ENCODE measurements around the gene NUDT19.
"Not testable (repeated sequence)": the region's sequence is repeated elsewhere in the genome, so short reads cannot be mapped to it uniquely, and the experiment has no call there.

Gene NUDT19

GRCh38 chr19:32691291-32691951 lies at the start of gene NUDT19:
NUDT19 (plus strand) TSS chr19:32691821; CDS start chr19:32691961, 140 bp downstream.
- peak; percentile 94 for DNase-seq

DNA sequence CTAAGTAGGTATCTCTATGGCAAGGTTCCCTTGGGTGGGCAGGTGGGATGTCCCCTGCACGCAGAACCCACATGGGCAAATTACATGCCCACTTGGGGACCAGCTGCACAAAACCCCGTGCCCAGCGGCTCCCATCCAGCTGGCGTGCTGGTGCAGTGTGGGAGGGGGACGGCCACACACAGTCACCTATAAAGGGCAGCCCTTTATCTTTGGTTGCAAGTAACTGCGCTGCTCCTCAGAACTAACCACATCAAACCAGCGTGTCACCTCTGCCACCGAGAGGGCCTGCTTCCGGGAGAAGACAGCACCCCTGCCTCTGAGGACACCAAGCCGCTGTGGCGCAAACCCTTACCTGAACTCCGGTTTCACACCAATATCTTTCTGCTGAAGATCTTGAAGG lies 48.9 kb upstream of the NUDT19 start:
- DNase-seq, result no peak

GRCh38 chr19:32646556-32646955 lies 45.1 kb upstream of the NUDT19 start:
- DNase-seq, result no peak

GRCh38 chr19:32647361-32647760 lies 44.3 kb upstream of the NUDT19 start:
- no peak for DNase-seq

GRCh38 chr19:32649751-32650150 lies 41.9 kb upstream of the NUDT19 start:
- DNase-seq, result no peak

DNA sequence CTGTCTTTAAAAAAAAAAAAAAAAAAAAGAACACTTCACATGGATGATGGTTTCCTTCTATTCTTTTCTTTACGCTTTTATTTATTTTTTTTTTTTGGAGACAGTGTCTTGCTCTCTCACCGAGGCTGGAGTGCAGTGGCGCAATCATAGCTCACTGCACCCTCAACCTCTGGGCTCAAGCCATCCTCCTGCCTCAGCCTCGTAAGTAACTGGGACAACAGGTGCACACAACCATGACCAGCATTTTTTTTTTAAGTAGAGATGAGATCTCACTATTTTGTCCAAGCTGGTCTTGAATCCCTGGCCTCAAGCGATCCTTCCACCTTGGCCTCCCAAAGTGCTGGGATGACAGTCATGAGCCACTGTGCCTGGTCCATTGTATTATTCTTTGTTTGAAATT lies 41.0 kb upstream of the NUDT19 start:
- no peak for DNase-seq

DNA sequence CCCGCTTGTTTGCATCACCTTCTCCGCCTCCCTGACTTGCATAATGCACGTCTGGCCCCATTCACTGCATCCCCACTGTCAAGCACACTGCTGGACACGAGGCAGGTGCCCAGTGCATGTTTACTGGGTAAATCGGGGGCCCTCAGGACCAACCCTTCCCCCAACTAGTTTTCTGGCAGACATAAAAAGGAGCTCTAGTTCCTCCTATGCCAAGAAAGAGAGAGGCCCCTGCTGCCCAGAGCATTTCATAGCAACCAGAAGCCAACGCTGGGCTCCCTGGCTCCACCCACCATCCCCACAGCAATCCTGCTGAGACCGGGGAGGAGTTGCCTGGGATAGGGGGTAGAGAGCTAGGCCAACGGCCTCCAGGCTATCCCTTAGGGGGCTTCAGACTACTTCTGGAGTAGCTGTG lies 39.9 kb upstream of the NUDT19 start:
- peak; percentile 56 for DNase-seq

- DNase-seq, result not testable (repeated sequence)
Measured at GRCh38 chr19:32652331-32652730, 39.3 kb upstream of the NUDT19 start.

- no peak for DNase-seq
Measured at GRCh38 chr19:32652894-32653598, 38.6 kb upstream of the NUDT19 start.

DNA sequence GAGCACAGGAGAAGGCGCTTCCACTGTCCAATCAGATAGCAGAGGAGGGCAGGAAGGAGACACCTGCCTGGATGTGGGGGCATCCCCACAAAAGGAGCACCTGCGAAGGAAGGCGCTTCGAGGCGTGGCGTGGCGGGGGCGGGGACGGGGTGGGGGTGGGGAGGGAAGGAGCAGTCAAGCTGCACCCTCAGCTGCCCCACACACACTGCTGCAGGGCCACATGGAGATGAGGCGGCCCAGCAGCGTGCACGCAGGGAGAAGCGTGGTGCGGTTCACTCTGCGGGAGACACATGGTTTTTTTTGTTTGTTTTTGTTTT lies 38.1 kb upstream of the NUDT19 start:
- DNase-seq, result no peak

DNA sequence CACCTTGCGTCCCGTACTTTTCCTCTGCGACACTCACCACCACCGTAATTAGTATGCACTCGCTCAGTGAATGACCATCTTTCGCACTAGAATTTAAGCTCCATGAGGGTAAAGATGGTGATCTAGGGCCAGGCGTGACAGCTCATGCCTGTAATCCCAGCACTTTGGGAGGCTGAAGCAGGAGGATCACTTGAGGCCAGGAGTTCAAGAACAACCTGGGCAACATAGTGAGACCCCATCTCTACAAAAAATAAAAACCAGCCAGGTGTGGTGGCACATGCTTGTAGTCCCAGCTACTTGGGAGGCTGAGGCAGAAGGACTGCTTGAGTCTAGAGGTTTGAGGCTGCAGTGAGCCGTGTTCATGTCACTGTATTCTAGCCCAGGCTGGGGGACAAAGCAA lies 35.2 kb upstream of the NUDT19 start:
- not testable (repeated sequence) for DNase-seq

GRCh38 chr19:32658075-32658474 lies 33.5 kb upstream of the NUDT19 start:
- no peak for DNase-seq

DNA sequence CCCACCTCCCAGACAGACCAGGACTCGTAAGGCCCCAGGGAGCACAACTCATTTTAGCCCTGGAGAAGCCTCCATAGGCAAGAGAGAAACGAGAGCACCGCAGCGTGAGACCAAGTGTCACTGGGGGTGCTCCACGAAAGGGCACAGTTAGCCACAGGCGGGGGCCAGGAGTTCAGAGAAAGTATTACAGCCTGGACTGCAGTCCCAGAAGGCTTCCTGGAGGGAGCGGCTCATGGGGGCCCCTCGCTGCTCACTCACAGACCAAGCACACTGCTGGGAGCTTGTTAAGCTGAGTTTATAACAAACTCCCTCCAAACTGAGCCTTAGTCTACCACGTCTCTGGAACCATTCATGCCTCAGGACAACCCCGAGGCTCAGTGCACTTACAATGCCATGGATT lies 33.1 kb upstream of the NUDT19 start:
- DNase-seq, result no peak

DNA sequence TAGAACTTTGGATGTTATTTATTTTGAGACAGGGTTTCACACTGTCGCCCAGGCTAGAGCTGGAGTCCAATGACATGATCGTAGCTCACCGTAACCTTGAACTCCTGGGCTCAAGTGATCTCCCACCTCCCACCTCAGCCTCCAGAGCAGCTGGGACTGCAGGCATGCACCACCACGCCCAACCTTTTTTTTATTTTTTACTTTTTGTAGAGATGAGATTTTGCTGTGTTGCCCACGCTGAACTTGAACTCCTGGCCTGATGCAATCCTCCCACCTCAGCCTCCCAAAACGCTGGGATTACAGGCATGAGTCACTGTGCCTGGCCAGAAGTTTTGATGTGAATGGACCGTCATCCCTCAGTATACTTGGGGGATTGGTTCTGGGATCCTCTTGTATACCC lies 30.3 kb upstream of the NUDT19 start:
- no peak for DNase-seq

DNA sequence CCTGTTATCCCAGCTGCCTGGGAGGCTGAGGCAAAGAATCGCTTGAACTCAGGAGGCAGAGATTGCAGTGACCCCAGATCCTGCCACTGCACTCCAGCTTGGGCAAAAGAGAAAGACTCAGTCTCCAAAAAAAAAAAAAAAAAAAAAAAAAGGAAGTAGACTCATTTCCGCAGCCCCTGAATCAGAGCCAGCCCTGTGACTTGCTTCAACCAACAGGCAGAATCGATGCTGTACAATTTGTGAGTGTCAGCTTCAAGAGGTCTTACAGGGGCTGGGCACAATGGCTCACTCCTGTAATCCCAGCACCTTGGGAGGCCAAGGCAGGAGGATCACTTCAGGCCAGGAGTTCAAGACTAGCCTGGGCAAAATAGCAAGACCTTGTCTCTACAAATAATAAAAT lies 29.4 kb upstream of the NUDT19 start:
- peak; percentile 73 for DNase-seq

GRCh38 chr19:32666084-32666483 lies 25.5 kb upstream of the NUDT19 start:
- DNase-seq, result no peak

DNA sequence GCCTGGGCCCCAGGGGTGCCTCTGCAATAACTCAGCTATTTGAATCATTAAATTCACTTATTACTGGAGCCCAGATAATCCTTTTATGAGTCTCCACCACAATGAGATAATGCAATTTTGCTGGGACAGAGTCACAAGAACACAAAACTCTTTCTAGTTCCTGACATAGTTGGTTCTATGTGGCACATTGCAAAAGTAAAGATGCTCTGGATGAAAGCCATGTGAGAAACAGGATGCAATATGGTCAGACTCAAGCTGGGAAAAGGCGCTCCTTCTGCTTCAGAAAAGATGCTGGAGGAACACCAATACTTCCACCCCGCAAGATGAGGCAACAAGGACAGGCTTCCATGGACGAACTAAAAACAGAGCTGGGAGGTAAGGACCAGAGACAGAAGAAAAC lies 22.3 kb upstream of the NUDT19 start:
- no peak for DNase-seq

DNA sequence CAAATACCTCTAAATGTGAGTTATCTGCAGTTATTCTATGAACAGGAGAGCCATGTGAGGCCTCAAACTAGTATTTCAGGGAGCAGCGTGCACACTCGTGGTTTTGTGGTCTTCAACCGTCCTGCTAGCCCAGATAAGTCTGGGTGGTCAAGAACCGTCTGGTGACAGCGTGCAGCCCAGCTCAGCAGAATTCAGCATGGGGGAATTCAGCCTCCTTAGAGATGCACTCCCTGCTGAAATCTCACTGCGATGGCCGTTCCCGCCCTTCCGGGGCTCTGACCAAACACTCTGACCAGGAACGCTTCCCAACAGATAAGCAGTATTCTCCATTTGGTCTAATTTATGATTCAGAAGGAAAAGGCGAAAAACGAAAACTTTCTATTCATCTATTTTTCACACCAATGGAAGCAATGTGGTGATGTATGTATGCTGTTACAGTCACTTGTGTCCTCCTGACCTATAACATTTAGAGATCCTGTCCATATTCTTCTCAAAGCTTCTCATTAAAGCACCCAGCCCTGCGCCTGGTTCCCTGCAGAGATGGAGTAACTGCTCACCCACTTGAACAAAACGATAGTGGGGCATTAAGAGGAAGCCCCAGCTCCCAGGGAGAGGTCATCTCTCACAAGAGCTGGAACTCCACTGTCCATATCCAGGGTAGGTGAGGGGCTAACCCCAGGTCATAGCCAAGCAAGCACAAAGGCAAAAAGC lies 19.6 kb upstream of the NUDT19 start:
- peak; percentile 98 for DNase-seq

- DNase-seq, result peak; percentile 41
Measured at GRCh38 chr19:32672841-32673240, 18.8 kb upstream of the NUDT19 start.

GRCh38 chr19:32673573-32673972 lies 18.0 kb upstream of the NUDT19 start:
- DNase-seq, result no peak

GRCh38 chr19:32674153-32674930 lies 17.3 kb upstream of the NUDT19 start:
- peak; percentile 55 for DNase-seq

DNA sequence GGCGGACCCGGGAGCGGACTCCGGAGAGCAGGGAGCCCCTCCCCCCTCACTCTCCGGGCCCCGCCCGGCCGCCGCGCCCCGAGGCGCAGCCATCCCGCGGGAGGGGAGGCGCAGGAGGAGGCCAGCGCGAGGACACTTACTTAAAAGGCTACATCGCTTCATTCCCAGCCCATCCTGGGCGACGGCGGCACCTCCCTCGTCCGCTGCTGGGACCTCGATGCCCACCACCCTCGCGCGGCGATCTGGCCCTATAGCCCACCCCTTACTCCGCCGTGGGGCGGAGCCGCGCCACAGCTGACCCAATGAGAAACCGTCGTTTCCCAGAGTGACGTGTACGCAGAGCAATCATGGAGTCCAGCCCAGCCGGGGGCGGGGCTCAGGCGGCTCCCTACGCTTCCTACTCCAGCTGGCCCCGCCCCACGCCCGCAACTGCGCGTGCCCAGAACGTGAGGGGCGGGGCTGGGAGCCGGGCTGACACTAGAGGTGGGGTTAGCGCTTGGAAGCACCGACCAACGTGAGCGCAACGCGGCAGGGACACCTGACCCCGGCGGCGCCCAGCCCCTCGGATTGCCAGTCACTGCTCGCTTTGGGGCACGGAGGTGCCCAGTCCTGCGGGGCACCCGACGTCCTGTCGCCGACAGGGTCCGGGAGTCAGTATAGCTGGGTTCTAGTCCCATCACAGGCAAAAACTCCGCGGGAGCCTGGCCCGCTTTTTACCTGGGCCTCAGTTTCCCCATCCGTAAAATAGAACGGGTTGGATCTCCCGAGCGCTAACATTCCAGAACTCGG lies 16.5 kb upstream of the NUDT19 start, which contains the start of gene ANKRD27:
ANKRD27 (minus strand) TSS at position 250 of the 789 bp plus-strand sequence. CDS start 16,165 bp downstream, outside the sequence.
- peak; percentile 99 for DNase-seq
